Activated CD4-positive, CD25-positive, alpha-beta regulatory T cell treated with anti-CD3 and anti-CD28 coated beads, Interleukin-2, amount 50 U/mL, for 24 hours (primary cell): ENCODE data around the gene ADAMTS18.

Experiments used
- ATAC-seq, 2 donors: fragments of 150-1000 bp; cut with Tn5 transposase; one replicate each; pipeline ENCODE4 v1.10.0; 2021; ENCODE audit warnings: mild to moderate bottlenecking in 1 of 2, moderate library complexity in 1 of 2

Gene ADAMTS18

DNA sequence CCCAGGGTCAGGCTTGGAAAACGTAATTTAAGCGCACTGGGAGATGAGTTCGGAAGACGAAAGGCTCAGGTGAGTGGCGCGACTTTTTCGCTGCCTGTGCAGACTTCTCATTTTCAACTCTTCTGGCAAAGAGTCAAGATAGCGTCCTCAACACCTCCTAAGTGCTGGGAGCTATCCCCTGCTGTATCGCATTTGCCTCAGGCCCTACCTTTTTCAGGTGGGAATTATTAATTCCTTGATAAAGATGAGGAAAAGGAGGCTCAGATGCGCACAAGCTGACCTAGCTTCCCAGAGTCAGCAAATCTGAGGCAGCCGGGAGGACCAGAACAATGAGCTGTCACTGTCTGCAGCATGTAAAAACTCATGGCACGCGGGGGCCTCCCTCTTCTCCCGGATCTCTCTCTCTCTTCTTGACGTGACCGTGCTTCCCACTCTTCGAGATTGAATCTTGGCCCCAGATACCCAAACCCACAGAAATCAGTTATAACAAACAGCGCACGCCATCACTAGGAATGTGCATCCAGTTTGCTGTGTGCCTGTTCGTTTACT, 512 bp upstream of the ADAMTS18 start:
- ATAC-seq: no peak

DNA sequence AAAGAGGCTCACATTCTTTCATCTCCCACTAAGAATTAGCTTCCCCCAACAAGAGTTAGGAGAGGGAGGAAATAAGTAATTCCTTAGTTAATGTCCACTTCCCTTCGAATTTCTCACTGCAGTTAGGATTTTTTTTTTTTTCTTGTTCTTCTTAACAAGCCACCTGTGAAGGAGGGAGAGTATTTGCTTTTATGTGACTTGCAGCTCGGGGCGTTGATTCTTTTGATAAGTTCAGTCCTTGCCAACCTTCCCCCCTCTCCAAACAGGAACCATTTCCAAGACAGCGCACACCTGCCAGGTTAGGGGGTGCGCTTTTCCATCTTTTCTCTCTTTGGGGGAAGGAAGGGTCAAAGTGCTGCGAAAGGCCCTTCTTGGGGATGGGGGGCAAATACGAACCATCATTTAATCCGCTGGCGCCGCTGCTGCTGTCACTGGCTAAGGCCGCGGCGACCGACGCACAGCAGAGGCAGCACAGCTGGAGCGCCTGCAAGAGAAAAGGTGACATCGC, 758 bp downstream of the ADAMTS18 start:
- ATAC-seq: no peak

DNA sequence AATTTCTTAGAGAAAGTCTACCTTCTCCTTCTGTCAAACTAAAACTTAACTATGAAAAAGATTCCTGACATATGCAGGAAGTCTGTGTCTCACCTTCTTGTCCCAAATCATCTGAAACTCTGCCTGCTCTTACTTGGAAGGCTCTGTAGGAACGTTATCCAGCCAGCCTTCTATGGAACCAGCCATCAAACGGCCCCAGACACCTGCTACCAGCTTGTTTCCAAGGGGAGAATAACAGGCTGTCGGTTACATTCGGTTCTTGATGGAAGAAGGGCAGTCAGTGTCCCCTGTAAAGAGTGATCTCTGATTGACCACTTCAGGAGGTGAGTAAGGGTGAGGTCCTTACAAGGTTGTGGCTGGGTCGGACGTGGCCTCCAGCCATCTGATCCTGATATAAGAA, 1.7 kb downstream of the ADAMTS18 start:
- ATAC-seq: no peak

DNA sequence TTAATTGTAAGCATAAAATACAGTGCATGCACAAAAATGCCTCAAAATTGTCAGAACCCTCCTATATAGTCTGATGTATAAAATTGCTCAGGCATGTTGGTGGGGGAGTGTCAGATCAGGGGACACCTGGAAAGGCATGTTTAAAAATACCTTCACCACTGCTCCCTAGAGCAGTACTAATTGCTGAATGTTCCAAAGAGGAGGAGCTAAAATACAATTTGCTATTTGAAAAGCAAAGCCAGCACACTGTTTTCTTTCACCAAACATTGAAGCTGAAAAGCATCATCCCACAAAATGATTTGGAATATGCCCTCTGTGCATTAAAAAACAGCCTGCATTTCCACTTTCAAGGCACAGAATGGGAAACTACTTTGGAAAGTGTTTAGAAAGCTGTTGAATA, 2.6 kb downstream of the ADAMTS18 start:
- no peak for ATAC-seq

DNA sequence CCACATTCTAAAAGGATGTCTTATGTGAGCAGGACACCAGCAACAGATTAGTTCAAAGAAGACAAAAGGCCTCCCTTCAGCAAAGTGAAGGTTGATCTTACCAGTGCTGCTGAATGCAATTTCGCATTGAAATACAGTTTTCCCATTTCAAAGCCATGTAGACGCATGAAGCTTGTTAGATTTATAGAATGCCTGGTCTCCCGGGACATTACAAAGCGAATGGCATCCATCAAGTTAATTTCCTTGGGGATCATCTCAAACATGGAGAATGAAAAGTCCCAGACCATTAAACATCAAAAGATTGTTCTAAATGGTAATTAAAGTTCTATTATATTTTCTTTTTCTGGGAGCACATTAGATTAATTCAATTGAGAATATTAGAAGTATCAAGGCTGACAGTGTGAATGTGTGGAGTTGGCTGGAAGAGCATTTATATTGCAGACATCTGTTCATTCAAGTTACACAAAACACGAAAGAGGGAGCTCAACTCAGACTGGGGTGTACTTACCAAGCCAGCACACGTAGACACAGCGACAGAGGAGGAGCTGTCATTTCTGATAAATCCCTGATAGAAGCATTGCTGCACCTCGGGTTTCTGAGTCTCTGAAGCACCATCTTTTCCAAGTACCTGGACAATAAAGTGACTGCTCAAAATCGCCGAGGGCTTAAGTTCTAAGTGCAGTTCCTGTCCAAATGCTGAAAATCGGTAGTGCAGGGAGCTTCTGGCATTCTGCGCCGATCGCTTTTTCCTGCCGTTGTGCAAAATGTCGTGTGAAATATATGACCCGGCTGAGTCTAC, 3.8 kb downstream of the ADAMTS18 start:
- ATAC-seq: no peak

DNA sequence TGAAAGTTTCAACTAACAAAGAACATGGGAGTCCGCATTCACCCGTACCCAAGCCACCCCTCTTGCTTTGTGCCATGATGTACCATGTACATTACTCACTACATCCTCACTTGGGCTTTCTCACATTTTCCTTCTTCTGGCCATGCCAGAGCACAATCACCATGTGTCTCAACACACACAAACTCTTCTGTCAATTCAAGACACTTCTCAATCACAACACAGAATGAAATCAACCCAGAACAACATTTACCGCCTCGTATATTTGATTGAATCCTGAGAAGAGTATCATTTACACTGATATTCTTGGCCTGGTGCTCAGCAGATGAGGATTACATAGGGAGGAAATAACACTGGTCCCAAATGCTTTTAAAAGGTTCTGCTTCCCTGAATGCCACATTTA, 4.5 kb downstream of the ADAMTS18 start:
- ATAC-seq: no peak

DNA sequence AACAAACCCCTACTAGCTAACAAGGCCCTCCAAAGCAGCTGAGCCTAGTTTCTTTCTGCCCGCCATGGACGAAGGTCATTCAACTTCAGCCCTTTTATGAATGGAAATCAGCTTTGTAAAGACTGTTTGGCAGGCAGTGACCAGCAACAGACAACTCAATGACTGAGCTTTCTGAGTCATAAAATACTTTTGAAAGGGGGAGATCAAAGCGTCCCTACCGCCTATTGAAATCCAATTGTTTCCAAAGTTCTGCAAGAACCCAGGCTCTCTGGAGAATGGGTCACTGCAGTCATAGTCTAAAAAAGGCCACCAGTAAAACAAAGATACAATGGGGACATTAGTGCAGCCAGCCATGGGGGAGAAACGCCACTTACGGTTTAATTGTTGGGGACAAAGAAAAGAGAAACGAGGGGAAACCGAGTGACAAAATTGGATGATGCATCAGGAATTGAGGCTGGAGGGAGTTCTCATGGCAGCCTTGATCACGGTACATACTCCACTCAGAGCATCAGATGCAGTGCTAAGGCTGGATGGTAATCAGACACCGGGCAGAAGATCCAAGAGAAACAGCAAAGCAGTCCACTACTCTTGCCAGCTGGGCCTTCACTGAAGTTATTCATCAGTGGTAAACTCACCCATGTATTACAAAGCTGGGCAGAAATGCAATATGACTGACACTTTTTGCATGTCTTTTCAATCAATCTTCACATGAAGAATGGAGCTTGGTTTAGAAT, 9.8 kb downstream of the ADAMTS18 start:
- ATAC-seq: no peak

DNA sequence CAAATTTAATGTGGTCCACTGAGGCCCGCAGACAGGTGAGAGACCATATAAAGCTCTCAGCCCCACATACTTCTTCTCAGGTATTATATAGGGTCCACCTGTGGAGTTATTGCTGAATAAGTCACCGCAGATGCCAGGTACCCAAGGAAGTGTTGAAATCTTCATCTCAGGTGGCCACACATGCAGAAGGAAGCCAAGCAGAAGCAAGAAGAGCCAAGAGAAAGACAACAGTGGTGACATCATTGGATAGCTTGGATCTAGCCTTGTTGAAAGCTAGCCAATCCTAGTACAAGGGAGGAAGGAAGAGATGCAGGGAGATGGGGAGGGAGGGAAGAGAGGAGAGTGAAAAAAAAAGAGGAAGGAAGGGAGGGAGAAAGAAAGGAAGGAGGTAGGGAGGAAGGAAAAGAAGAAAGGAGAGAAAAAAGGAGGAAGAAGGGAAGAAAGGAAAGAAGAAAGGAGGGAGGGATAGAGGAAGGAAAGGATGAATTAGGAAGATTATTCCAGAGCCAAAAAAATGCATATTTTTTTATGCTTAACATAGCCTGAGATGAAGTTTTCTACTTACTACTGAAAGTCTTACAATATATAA, 12.5 kb downstream of the ADAMTS18 start:
- ATAC-seq: no peak

DNA sequence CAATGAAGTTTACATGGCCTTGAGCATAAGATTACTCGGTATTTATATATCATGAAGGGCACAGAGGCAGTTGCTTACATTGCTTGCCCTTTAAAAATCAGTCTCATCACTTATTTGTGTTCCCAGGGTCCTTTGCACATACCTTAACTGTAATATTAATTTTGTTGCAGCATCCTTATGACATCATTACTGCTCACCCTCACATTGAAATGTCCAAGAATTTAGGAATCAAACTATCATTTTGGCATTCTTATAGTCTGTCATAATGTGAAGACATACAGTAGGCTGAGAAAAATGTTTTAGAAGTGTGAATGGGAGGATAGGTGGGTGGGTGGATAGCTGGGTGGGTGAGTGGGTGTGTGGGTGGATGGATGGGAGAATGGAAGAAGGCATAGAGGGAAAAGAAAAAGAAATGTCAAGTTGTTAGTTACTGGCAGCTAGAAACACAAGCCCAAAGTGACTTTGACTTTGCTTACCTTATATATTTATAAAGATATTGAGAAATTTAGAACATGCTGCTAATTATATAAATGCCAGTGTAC, 17.8 kb downstream of the ADAMTS18 start:
- no peak for ATAC-seq

DNA sequence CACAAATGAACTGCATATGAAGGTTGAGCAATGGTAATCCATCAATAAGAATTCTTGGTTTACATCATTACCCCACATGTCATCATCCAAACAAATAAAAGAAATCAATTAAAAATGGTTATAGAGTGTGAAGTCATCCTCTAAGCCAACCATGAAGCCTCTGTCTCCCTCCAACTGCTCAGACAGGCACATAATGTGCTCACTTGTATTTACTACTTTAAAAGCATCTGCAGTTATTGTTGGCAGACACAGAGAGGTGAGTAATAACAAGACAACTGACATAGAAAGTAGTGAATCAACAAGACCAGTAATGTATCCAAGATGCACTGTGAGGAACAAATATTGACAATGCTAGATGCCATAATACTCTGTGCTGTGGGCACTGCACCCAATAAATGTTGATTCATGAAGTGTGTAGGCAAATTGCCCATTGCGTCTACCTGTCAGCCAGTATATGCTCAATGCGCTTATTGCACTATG, 20.0 kb downstream of the ADAMTS18 start:
- no peak for ATAC-seq

DNA sequence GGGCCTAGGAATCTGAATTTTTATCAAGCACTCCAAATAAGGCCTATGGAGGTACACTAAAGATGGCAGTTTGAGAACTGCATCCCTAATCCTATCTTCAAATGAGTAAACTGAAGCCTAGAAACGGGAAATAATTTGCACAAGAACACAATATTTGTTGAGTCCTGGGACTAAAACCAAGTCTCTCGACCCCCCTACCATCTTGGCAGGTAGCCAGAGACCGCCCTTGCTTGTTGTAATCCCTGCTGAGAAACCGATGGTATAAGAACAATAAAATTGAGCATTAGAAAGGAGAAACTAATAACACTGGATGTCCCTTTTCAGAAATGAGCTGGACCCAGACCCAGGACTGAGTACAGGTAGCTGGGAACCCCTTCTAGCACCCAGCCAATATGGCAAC, 24.4 kb downstream of the ADAMTS18 start:
- ATAC-seq: no peak

DNA sequence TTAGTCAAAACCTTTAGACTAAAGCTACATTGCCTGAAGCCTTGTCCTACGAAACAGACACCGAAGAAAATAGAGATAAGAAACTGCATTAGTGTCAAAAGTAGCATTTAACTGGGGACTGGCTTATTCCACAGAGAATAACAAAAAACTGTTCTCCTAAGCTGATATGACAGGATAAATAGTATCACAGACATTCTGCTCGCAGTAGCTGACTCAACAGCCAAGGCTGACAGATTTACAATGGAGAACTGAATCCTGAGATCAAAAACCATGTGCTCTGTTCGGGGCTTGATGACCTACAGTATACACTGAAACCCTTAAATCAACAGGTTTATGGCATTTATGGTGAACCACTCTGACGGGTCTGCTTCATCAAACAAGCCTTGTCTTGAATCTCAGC, 25.5 kb downstream of the ADAMTS18 start:
- ATAC-seq: no peak

DNA sequence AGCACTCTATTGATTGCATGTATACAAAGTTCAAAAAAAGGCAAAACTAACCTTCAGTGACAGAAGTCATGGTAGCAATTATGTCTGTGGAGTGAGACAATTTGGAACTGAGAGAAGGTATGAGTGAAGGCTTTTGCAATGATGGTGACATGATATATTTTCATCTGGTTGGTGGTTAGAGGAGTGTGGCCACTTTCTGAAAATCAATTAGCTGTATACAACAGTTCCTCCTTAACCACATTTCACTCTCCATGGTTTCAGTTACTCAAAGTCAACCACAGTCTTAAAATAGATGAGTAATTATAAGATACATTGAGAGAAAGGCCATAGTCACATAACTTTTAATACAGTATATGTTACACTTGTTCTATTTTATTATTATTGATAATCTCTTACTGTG, 26.2 kb downstream of the ADAMTS18 start:
- no peak for ATAC-seq

DNA sequence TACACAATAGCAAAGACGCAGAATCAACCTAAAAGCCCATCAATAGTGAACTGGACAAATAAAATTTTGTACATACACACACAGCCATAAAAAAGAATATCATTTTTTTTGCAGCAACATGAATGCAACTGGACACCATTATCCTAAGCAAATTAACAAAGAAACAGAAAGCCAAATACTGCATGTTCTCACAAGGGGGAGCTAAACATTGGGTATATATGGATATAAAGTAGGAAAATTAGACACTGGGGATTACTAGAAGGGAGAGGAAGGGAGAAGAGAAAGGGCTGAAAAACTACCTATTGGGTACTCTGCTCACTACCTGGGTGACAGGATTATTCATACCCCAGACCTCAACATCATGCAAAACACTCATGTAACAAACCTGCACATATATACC, 28.2 kb downstream of the ADAMTS18 start:
- no peak for ATAC-seq

DNA sequence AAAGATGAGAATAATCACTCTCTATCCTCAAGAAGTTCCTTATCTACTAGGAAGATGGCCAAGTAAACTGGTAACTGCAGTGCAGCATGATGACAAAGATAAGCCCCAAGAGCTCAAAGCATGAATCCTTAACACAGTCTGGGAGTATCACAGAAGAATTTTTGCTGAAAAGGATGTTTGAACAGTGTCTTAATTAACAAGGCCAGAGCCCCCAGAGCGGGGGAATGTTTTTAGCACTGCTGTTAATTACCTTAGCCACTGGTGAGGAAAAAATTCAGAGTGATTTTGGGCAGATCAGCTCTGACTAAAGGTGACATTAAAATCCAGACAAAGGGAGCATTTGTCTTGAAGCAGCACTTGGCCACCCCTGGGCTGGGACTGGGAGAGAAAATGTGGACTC, 30.1 kb downstream of the ADAMTS18 start:
- no peak for ATAC-seq

DNA sequence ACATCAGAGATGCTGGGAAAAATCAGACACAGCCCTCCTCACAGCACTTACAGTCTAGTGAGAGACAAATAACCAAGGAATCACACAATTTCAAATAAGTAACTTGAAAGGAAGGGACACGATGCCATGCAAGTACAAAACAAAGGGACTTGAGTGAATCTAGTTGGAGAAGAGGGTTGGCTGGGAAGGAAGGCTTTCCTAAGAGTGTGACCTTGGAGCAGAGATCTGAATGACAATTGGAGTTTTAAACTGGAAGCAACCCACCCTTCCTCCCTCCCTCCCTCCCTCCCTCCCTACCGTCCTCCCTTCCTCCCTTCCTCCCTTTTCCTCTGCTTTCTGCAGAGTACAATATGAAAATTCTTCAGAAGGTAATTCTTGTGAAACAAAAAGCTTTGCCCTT, 31.1 kb downstream of the ADAMTS18 start:
- no peak for ATAC-seq

DNA sequence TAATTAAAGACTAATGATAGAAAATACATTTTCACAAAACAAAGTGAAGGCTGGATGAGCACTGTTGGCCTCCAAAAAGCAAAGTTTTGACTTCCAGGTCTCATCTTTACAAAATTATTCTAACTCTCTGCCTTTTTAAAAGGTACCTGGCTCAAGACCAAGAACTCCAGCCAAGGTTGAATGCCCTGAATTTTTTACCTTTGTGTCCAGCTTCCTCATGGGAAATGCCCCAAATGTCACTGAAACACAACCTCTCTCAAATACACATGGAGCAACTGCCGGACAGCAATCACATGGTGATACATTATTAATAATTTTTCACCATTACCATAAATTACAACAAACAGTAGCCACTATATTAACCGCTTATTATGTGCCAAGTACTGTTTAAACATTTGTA, 32.2 kb downstream of the ADAMTS18 start:
- ATAC-seq: no peak

DNA sequence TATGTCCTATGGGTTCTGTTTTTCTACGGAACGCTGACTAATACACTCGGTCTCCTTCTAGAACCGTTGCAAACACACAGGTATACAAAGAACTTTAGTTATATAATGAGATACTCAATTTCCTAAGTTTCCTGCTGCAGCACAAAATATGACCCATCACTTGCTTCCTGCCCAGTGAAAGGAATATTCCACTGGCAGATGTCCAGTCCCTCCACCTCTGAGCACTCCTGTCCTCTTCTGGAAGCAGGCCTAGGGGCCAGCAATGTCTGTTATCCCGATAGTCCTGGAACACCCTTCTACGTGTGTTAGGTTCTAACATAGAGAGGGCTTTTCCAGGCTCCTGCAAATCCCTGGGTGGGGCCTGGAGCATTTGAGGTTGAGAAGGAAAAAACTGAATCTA, 32.7 kb downstream of the ADAMTS18 start:
- ATAC-seq: no peak

DNA sequence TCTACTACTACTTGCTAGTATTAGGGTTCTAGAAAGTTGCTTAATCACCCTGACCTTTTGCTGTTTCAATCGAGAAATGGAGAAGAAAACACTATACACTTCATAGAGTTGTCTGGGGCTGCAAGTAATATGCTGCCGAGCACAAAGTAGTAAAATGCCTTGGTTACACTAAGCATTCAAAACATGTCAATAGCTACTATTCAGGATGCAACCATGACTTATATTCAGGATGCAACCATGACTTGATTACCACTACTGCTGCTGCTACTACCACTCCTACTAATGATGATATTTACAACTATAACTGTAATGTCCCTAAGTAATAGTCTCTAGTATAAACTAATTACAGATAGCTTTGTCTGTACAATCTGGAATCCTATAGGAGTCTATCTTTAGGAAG, 35.3 kb downstream of the ADAMTS18 start:
- no peak for ATAC-seq

DNA sequence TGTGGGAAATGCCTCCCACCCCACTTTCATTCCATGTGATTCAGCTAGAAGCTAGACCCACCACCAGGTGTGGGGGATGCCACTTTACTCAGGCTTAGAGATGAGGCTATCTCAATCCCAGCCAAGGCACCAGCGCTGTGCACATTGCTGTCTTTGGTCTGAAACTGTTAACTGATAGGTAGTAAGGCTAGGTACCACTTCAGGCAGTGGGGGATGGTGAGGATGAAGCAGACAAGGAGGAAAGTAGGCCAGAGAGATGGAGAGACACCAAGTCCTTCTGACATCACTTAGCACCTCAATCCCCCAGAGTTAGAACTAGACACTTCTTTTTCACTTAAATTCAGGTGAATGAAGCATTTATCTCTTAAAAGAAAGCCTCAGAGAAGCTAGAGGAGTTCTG, 35.8 kb downstream of the ADAMTS18 start:
- no peak for ATAC-seq

DNA sequence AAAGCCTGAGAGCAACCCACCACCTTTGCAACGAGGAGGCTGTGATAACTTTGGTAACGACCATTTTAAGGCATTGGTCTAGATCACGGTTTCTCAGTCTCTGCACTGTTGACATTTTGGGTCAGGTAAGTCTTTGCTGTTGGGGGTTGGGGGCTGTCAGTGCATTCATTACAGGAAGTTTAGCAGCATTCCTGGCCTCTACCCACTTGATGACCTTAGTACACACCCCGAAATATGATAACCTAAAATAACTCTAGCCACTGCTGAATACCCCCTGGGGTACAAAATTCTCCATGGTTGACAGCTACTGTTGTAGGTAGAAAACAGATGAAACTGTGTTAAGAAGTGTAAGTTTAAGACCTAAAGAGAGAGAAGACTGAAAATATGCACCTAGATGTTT, 36.3 kb downstream of the ADAMTS18 start:
- ATAC-seq: no peak

DNA sequence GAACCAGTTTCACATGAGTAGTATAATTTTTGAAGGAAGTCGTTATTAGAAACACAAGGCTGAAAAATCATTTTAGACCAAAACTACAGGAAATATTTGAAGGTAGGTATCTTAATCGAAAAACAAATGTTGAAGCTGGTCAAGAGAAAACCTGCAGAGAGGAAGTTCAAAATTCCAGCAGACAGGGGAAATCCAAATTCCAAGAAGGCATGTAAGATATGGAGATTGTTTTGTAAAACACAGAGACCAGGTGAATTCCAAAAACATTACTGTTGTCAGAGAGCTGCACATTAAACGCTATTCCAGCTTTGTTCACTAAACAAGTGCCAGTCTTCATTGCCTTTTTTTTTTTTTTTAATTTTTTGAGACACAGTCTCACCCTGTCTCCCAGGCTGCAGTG, 38.4 kb downstream of the ADAMTS18 start:
- no peak for ATAC-seq

DNA sequence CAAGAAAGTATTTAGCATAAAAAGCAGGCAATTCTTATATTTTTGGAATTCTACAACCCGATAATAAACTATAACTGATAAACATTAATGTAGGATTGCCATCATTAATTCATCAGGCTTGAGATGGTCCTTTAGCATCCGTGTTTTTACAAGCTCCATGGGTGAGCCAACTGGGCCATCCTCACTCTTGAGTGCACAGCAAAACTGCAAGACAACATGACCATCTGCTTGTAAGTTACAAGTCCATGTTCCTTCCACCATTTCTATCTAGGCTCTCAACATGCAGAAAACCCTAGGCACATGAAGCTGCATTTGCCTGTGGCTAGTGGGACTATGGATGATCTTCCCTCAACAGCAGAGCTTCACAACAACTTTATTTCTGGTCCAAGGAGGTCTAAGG, 40.1 kb downstream of the ADAMTS18 start:
- ATAC-seq: no peak
